ENCODE measurements around the gene ABHD2. TPM values are rescaled to one million over a fixed set of nuclear protein-coding genes. Genes with fewer than 3 reads are reported as not detected.

Gene ABHD2
- total and polyA plus RNA-seq, 9 of the 15 experiments (the other 6 are each of a cell fraction or from before 2014, with no cell fraction given) = 16.9 to 99.8 (median 47.5) TPM

GRCh38 chr15:89087830-89088604, at the start of gene ABHD2 (continued):
- TF ChIP-seq SMARCB1 (IDR thresholded peaks at IDR 0.05; ENCODE audit: insufficient read length, low read depth) = no peak
- TF ChIP-seq EGR1 (conservative IDR thresholded peaks at IDR 0.05) = peak; percentile 70
- no peak for TF ChIP-seq BDP1 (IDR thresholded peaks at IDR 0.05; ENCODE audit: insufficient read depth, insufficient read length)
- no peak for TF ChIP-seq CCNT2 (IDR thresholded peaks at IDR 0.05; ENCODE audit: borderline replicate concordance, extremely low read depth, insufficient read length, low read depth, low read length)
- no peak for TF ChIP-seq ZNF778 (CRISPR knock-in tag; IDR thresholded peaks at IDR 0.05)
- TF ChIP-seq MAFF (IDR thresholded peaks at IDR 0.05; ENCODE audit: low read length) = no peak
- peak; percentile 35; the same call in 1 of the 2 replicates for TF ChIP-seq RAD51 (IDR thresholded peaks at IDR 0.05; ENCODE audit: borderline replicate concordance, low read depth)
- TF ChIP-seq ELF1 (tag; IDR thresholded peaks at IDR 0.05) = no peak
- TF ChIP-seq NEUROD1 (IDR thresholded peaks at IDR 0.05; ENCODE audit: borderline replicate concordance, low read depth, low read length, partially characterized antibody) = peak; percentile 98
- TF ChIP-seq C11orf30 (IDR thresholded peaks at IDR 0.05; ENCODE audit: low read depth) = peak; percentile 47; the same call in 1 of the 2 replicates
- TF ChIP-seq RREB1 (CRISPR knock-in tag; IDR thresholded peaks at IDR 0.05) = no peak; the same call in 1 of the 2 replicates
- no peak for TF ChIP-seq RBM14 (IDR thresholded peaks at IDR 0.05; ENCODE audit: borderline replicate concordance, insufficient read depth, low read depth, low read length)
- TF ChIP-seq SIX5 (IDR thresholded peaks at IDR 0.05; ENCODE audit: borderline replicate concordance in 1 of 2, insufficient read depth in 1 of 2, low read depth in 1 of 2, low read length in 2 of 2) = no peak; a peak in 1 of 4 replicates
- TF ChIP-seq DDX20 (tag; IDR thresholded peaks at IDR 0.05; ENCODE audit: low read depth) = no peak
- no peak for TF ChIP-seq NCOA4 (IDR thresholded peaks at IDR 0.05; ENCODE audit: partially characterized antibody)
- TF ChIP-seq ZNF24 (IDR thresholded peaks at IDR 0.05) = 0 out of 2 replicates have a peak, but pooled peaks have one; percentile 34
- no peak for TF ChIP-seq POU5F1 (IDR thresholded peaks at IDR 0.05; ENCODE audit: borderline replicate concordance, low read depth, low read length, partially characterized antibody)
- TF ChIP-seq RBFOX2 (IDR thresholded peaks at IDR 0.05; ENCODE audit: low read depth, low read length) = peak; percentile 77
- 0 out of 2 replicates have a peak, but pooled peaks have one; percentile 73 for TF ChIP-seq ZNF589 (CRISPR knock-in tag; IDR thresholded peaks at IDR 0.05; ENCODE audit: low read depth)
- TF ChIP-seq RFX1 (IDR thresholded peaks at IDR 0.05) = peak; percentile 96
- no peak for TF ChIP-seq ZNF274 (IDR thresholded peaks at IDR 0.05; ENCODE audit: borderline replicate concordance, low read depth, low read length)
- no peak for TF ChIP-seq RBM15 (IDR thresholded peaks at IDR 0.05; ENCODE audit: insufficient read depth, low read length)
- TF ChIP-seq POLR2A (conservative IDR thresholded peaks at IDR 0.05) = peak; percentile 85
- TF ChIP-seq FOXA1 (IDR thresholded peaks at IDR 0.05; ENCODE audit: borderline replicate concordance) = no peak
- no peak for TF ChIP-seq MECOM (CRISPR knock-in tag; IDR thresholded peaks at IDR 0.05)
